Epithelial cell of proximal tubule (primary cell): Measurements from ENCODE around the gene ZFP36L2. TPM values are rescaled to one million over a fixed set of nuclear protein-coding genes. Genes with fewer than 3 reads are reported as not detected.

ENCODE experiments used
- DNase-seq: peaks from one replicate; pipeline ENCODE4 v3.0.0-alpha.2; 2011; ENCODE audit warnings: low read depth
- H3K4me3 ChIP-seq: 2 replicates; pipeline ENCODE4 v1.5.1; 2011; ENCODE audit warnings: low read depth, mild to moderate bottlenecking, low read length
- CTCF ChIP-seq: conservative IDR thresholded peaks from 2 replicates; pipeline ENCODE4 v1.5.1; 2012; ENCODE audit warnings: low read depth, mild to moderate bottlenecking, low read length
- total RNA-seq: library from RNA; depleted of rRNA; stranded (reverse); fragments of >200 nt; gene quantifications from 2 replicates; pipeline ENCODE4 v1.2.3, GENCODE V29; 2015

ZFP36L2 gene
- total RNA-seq, 1 donor from 2014 or later, result 10.5 TPM

DNA sequence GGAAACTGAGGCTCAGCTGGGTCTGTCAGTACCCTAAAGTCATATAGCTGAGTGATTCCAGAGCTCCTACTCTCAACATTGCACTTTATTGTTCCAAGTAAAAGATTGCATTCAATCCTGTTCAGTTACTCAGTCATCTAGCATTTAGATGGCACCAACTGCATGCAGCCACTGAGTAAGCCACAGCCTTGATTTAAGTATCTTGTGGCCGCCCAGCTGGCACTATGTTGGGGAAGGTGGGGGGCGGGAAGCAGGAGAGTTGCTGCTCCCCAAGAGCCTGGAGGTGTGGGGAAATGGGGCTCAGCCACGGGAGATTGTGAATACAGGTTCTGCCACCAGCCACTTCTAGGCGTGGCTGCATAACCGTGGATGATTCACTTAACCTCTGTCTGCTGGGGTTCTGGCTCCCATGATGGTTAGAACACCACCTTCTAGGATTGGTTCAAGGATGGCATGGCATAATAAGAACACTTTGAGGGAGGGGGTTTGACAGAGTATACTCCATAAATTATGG lies 17.1 kb downstream of the ZFP36L2 start:
- no peak for DNase-seq
- H3K4me3 ChIP-seq, result no peak overlapping the region
- no peak for TF ChIP-seq CTCF

GRCh38 chr2:43207553-43208300 lies 18.7 kb downstream of the ZFP36L2 start:
- TF ChIP-seq CTCF, result no peak
- H3K4me3 ChIP-seq, result no peak overlapping the region
- no peak for DNase-seq

DNA sequence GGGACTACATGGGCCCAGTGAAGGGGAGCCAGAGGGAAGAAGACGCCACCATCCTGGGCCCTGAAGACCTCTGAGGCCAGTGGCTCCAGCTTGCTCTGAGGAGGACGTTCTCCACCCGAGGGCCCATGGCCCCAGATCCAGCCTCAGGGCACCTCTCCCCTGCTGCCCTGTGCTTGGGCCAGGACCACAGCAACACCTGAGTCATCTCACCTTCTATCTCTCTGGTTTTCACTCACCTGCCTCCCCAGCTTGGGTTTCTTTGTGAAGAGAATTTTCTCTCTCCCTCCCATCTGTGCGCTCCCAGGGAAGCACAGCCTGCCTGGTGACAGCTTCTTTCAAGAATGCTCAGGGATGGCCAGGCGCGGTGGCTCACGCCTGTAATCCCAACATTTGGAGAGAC lies 19.8 kb downstream of the ZFP36L2 start:
- no peak overlapping the region for H3K4me3 ChIP-seq
- TF ChIP-seq CTCF, result no peak
- DNase-seq, result no peak

DNA sequence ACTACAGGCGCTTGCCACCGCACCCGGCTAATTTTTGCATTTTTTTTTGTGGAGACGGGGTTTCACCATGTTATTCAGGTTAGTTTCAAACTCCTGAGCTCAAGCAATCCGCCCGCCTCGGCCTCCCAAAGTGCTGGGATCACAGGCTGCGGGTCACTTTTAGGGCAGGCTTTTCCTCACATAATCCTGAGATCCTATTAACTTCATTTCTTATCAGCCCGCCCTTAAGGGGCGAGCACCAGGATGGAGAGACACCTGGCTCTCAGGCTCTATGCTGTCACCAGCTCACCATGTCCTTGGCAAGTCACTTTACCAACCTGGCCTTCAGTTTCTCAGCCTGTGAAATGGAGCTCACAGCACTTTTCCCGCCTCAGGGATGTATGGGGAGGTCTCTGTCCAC lies 23.0 kb downstream of the ZFP36L2 start:
- no peak overlapping the region for H3K4me3 ChIP-seq
- TF ChIP-seq CTCF, result no peak

DNA sequence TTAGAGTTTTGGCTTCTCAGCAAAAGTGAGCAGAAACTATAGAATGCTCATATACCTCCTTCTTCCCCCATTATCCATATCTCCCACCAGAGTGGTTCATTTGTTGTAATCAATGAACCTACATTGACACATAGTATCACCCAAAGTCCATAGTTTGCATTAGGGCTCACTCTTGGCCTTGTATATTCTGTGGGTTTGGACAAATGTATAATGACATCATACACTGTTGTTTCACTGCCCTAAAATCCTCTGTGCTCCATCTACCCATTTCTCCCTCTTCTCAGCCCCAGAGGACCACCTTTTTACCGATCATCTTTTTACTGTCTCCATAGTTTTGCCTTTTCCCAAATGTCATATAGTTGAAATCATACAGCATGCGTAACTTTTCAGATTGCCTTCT lies 24.1 kb downstream of the ZFP36L2 start:
- H3K4me3 ChIP-seq, result no peak overlapping the region
- TF ChIP-seq CTCF, result no peak
- DNase-seq, result no peak

More for the DNA sequence above, 23.0 kb downstream of the ZFP36L2 start:
- DNase-seq, result no peak

GRCh38 chr2:43201497-43201896 lies 24.9 kb downstream of the ZFP36L2 start:
- DNase-seq, result no peak
- no peak for TF ChIP-seq CTCF
- no peak overlapping the region for H3K4me3 ChIP-seq

- no peak for TF ChIP-seq CTCF
- no peak overlapping the region for H3K4me3 ChIP-seq
- no peak for DNase-seq
Observed at GRCh38 chr2:43201016-43201415, 25.4 kb downstream of the ZFP36L2 start.
